ENCODE measurements around the gene KIF16B. TPM values are rescaled to one million over a fixed set of nuclear protein-coding genes. Genes with fewer than 3 reads are reported as not detected.
"Not testable (repeated sequence)": the region's sequence is repeated elsewhere in the genome, so short reads cannot be mapped to it uniquely, and the experiment has no call there.

The KIF16B gene
- total RNA-seq, 8 experiments from 2014 or later, result 4.5 to 11.7 (median 7.8) TPM

DNA sequence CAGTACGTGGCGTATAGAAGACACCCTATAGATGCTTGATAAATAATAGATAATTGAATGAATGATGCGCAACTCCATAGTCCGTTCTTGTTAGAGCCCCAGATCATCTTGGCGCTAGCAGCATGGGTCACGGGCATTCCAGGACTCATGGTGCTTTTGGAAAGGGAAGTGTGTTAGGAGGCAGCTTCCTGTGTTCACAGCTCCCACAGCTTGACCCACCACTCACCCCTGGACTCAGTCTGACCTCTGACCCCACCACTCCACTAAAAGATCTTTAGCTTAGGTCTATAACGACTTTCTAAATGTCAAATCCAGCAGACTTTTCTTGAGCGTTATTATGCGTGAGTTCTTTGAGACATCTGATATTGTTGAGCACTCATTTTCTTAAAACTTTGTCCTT, 35.8 kb upstream of the KIF16B start:
- Histone ChIP-seq H3K27ac (no peak overlapping the region), H3K4me3 (no peak overlapping the region), H3K4me1 (replicated peaks in 1 of 2) (peaks cover 24 to 29% of the 10 kb centered on the region in 2 donors)
- in situ Hi-C loops (cut with MboI; ENCODE audit: low pct_unique_long_range_greater_than_20kb in 2 of 9, low sequenced_read_pairs in 9 of 9, unreplicated experiment in 9 of 9), result no loop called here
- 49 to 94% (median 81%) methylated on average over 2 to 8 of the region's 9 CpGs; no CpG with 5 or more reads in 3 of the 10 experiments for whole genome bisulfite sequencing, 10 experiments
- ATAC-seq (replicated peaks in 6 of 8), result no peak

- Histone ChIP-seq H3K4me1 (replicated peaks in 1 of 2) (peaks cover 24 to 29% of the 10 kb centered on the region in 2 donors), H3K4me3 (no peak overlapping the region), H3K27ac (peak overlapping the region; percentile 8 to 71)
- 30 to 100% (median 88%) methylated on average over 1 to 2 of the region's 2 CpGs; no CpG with 5 or more reads in 3 of the 10 experiments for WGBS, 10 experiments
- ATAC-seq (replicated peaks in 6 of 8), result peak in 2 of 8 experiments; percentile 51 to 56
- in situ Hi-C loops (cut with MboI; ENCODE audit: low pct_unique_long_range_greater_than_20kb in 2 of 9, low sequenced_read_pairs in 9 of 9, unreplicated experiment in 9 of 9), result no loop called here
Measured at GRCh38 chr20:16608277-16608650, 35.0 kb upstream of the KIF16B start.

DNA sequence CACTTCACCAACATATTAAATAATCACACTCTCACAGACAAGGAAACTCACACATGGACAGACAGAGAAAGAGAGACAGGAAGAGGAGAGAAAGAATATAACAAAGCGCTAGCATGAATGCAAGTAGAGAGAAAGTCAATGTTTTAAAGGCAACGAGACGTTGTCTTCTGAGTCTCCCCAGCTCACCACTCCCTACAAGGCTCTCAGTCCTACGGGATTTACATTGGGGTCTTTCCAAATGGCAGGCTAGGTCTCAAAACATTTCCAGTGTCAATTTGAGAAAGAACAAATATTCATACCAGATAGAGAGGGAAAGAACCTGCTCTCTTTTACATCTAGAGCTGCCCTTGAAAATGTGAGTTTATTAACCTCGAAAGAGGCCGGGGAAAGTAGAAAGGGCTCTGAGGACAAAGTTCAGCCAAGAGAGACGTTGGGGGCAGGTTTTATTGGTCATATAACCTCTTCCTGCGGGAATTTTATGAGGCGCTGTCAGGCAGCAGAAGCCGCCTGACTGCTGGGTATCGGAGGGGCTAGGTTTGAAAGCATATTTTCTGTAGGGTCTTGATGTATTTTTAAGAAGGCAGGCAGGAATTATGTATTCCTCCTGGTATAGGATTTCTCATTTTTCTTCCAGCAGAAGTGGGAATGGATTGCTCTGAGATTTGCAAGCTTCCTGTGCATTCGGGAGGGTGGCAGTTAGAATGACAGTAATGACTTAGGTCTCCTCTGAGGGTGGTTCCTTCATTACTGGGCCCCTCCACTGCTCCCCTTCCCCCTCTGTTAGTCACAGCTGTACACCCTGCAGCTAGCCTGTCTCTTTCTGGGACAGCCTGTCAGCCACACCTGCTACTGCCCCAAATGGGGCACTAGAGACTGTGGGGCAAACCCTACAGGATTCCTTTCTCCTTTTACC, 34.4 kb upstream of the KIF16B start:
- H3K4me3 ChIP-seq, result no peak overlapping the region
- in situ Hi-C loops (cut with MboI; ENCODE audit: low pct_unique_long_range_greater_than_20kb in 2 of 9, low sequenced_read_pairs in 9 of 9, unreplicated experiment in 9 of 9), result no loop called here
- peak overlapping the region; percentile 8 to 71 for H3K27ac ChIP-seq
- WGBS, 10 experiments, result 25 to 79% (median 59%) methylated on average over 2 to 9 of the region's 12 CpGs; no CpG with 5 or more reads in 1 of the 10 experiments
- peak in 7 of 8 experiments; percentile 51 to 96 (median 70) for ATAC-seq (replicated peaks in 6 of 8)
- peaks cover 24 to 29% of the 10 kb centered on the region in 2 donors for H3K4me1 ChIP-seq (replicated peaks in 1 of 2)

GRCh38 chr20:16606468-16607070, 33.3 kb upstream of the KIF16B start:
- WGBS, 10 experiments, result 63 to 100% (median 95%) methylated on average over 1 to 3 of the region's 3 CpGs; no CpG with 5 or more reads in 7 of the 10 experiments
- ATAC-seq (replicated peaks in 6 of 8), result peak in 2 of 8 experiments; percentile 78 to 80
- in situ Hi-C loops (cut with MboI; ENCODE audit: low pct_unique_long_range_greater_than_20kb in 2 of 9, low sequenced_read_pairs in 9 of 9, unreplicated experiment in 9 of 9), result no loop called here

GRCh38 chr20:16601047-16601446, 27.8 kb upstream of the KIF16B start:
- ATAC-seq (replicated peaks in 6 of 8), result no peak
- 0 to 100% (median 70%) methylated on average over 1 to 2 of the region's 2 CpGs; no CpG with 5 or more reads in 5 of the 10 experiments for WGBS, 10 experiments
- no peak overlapping the region for H3K27ac ChIP-seq
- no peak overlapping the region for H3K4me3 ChIP-seq
- H3K4me1 ChIP-seq (replicated peaks in 1 of 2), result no peaks in the 10 kb centered on the region
- in situ Hi-C loops (cut with MboI; ENCODE audit: low pct_unique_long_range_greater_than_20kb in 2 of 9, low sequenced_read_pairs in 9 of 9, unreplicated experiment in 9 of 9), result no loop called here

More at GRCh38 chr20:16606468-16607070, 33.3 kb upstream of the KIF16B start:
- Histone ChIP-seq H3K4me3 (no peak overlapping the region), H3K4me1 (replicated peaks in 1 of 2) (peaks cover 24 to 29% of the 10 kb centered on the region in 2 donors), H3K27ac (no peak overlapping the region)

GRCh38 chr20:16599257-16599656, 26.0 kb upstream of the KIF16B start:
- ATAC-seq (replicated peaks in 6 of 8), result no peak
- no peaks in the 10 kb centered on the region for H3K4me1 ChIP-seq (replicated peaks in 1 of 2)
- WGBS, 10 experiments, result 15 to 94% (median 76%) methylated on average over 1 to 2 of the region's 3 CpGs; no CpG with 5 or more reads in 1 of the 10 experiments
- in situ Hi-C loops (cut with MboI; ENCODE audit: low pct_unique_long_range_greater_than_20kb in 2 of 9, low sequenced_read_pairs in 9 of 9, unreplicated experiment in 9 of 9), result no loop called here
- no peak overlapping the region for H3K27ac ChIP-seq
- H3K4me3 ChIP-seq, result no peak overlapping the region

DNA sequence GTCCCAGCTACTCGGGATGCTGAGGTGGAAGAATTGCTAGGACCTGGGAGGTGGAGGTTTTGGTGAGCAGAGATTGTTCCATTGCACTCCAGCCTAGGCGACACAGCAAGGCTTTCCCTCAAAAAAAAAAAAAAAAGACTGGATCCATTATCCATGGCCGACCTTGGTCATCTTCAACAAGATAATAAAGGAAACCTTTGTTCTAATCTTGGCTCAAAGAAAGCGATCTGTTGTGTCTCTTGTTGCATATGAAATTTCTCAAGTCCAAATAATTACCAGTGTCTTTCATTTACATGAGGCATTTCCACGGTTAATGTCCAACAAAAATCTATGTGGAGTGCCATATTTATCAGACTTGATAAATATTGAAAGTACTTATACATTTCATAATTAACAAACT, 23.7 kb upstream of the KIF16B start:
- in situ Hi-C loops (cut with MboI; ENCODE audit: low pct_unique_long_range_greater_than_20kb in 2 of 9, low sequenced_read_pairs in 9 of 9, unreplicated experiment in 9 of 9), result no loop called here
- Histone ChIP-seq H3K27ac (no peak overlapping the region), H3K4me1 (replicated peaks in 1 of 2) (no peaks in the 10 kb centered on the region), H3K4me3 (no peak overlapping the region)
- ATAC-seq (replicated peaks in 6 of 8), result no peak
- WGBS, 10 experiments, result 39 to 100% (median 84%) methylated on average over 1 to 5 of the region's 5 CpGs; no CpG with 5 or more reads in 1 of the 10 experiments

- H3K4me3 ChIP-seq; H3K27ac ChIP-seq; in situ Hi-C loops (cut with MboI; ENCODE audit: low pct_unique_long_range_greater_than_20kb in 2 of 9, low sequenced_read_pairs in 9 of 9, unreplicated experiment in 9 of 9); H3K4me1 ChIP-seq (replicated peaks in 1 of 2); ATAC-seq (replicated peaks in 6 of 8): not testable (repeated sequence)
- 40 to 82% (median 57%) methylated on average over 2 to 3 of the region's 3 CpGs; no CpG with 5 or more reads in 6 of the 10 experiments for WGBS, 10 experiments
Measured at GRCh38 chr20:16596404-16596803, 23.2 kb upstream of the KIF16B start.

DNA sequence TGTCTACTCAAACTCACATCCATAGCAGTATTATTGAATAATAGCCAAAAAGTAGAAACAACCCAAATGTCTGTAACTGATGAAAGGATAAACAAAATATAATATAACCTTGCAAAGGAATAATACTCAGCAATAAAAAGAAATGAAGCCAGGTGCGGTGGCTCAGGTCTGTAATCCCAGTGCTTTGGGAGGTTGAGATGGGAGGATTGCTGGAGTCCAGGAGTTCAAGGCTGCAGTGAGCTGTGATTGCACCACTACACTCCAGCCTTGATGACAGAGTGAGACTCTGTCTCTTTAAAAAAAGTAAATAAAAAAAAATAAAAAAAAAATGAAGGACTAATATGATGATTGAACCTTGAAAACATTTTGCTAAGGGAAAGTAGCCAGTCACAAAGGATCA, 22.1 kb upstream of the KIF16B start:
- in situ Hi-C loops (cut with MboI; ENCODE audit: low pct_unique_long_range_greater_than_20kb in 2 of 9, low sequenced_read_pairs in 9 of 9, unreplicated experiment in 9 of 9), result no loop called here

DNA sequence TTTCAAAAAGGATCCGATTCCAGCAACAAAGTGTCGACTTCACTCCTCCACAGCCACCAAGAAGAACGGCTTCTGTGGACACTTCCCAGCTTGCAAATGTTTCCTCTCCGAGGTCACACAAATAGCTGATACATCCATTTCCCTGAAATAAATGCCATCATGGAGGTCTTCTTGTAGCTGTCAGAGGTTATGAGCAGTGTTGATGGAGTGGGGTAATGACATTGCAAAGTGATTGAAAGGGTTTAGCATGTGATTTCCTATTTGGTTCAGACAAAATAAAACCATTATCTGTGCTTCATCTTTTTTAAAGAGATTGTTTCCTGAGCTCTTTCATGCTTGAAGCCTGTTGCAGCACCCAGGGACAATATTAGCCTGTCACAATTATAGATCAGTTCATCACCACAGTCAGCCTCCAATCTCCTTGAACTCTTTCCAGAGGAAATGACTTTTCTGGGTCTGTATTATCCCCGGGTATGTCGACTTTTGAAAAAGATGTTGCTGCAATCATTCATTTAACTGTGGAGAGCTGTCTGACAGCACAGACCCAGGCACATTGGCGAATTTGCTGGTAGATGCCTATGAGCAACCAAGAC, 16.9 kb upstream of the KIF16B start:
- peak in 4 of 8 experiments; percentile 13 to 56 (median 49) for ATAC-seq (replicated peaks in 6 of 8)
- Histone ChIP-seq H3K4me1 (replicated peaks in 1 of 2) (peaks cover 0 to 3% of the 10 kb centered on the region in 2 donors), H3K4me3 (no peak overlapping the region), H3K27ac (no peak overlapping the region)
- WGBS, 10 experiments, result 26 to 80% (median 60%) methylated on average over 1 to 6 of the region's 7 CpGs; no CpG with 5 or more reads in 1 of the 10 experiments
- in situ Hi-C loops (cut with MboI; ENCODE audit: low pct_unique_long_range_greater_than_20kb in 2 of 9, low sequenced_read_pairs in 9 of 9, unreplicated experiment in 9 of 9), result no loop called here

More for the DNA sequence above, 22.1 kb upstream of the KIF16B start:
- ATAC-seq (replicated peaks in 6 of 8), result no peak
- WGBS, 10 experiments, result 86 to 100% (median 100%) methylated on average over 1 of the region's 1 CpG; no CpG with 5 or more reads in 2 of the 10 experiments
- Histone ChIP-seq H3K27ac (no peak overlapping the region), H3K4me1 (replicated peaks in 1 of 2) (no peaks in the 10 kb centered on the region), H3K4me3 (no peak overlapping the region)

GRCh38 chr20:16589623-16590022, 16.4 kb upstream of the KIF16B start:
- no peak for ATAC-seq (replicated peaks in 6 of 8)
- Histone ChIP-seq H3K4me1 (replicated peaks in 1 of 2) (peaks cover 0 to 3% of the 10 kb centered on the region in 2 donors), H3K4me3 (no peak overlapping the region), H3K27ac (no peak overlapping the region)
- WGBS, 10 experiments, result 52 to 98% (median 82%) methylated on average over 2 to 9 of the region's 9 CpGs
- in situ Hi-C loops (cut with MboI; ENCODE audit: low pct_unique_long_range_greater_than_20kb in 2 of 9, low sequenced_read_pairs in 9 of 9, unreplicated experiment in 9 of 9), result no loop called here

- Histone ChIP-seq H3K27ac (no peak overlapping the region), H3K4me1 (replicated peaks in 1 of 2) (peaks cover 0 to 3% of the 10 kb centered on the region in 2 donors), H3K4me3 (no peak overlapping the region)
- WGBS, 10 experiments, result 0 to 86% (median 20%) methylated on average over 1 to 5 of the region's 5 CpGs; no CpG with 5 or more reads in 5 of the 10 experiments
- no peak for ATAC-seq (replicated peaks in 6 of 8)
- in situ Hi-C loops (cut with MboI; ENCODE audit: low pct_unique_long_range_greater_than_20kb in 2 of 9, low sequenced_read_pairs in 9 of 9, unreplicated experiment in 9 of 9), result no loop called here
Measured at GRCh38 chr20:16588241-16588640, 15.0 kb upstream of the KIF16B start.

DNA sequence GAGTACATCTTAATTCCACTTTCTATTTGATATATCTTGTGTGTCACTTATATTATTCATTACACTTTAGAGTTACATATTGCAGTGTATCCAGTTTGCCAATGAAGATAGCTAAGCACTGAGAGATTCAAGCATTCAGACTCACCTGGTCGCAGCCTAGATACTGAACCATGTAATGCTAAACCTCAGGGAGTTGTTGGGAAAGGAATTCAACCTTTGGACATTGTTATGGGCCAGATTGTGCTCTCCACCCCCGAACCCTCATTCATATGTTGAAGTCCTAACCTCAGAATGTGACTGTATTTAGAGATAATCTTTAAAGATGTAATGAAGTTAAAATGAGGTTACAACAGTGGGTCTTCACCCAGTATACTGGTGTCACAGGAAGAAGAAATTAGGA, 13.8 kb upstream of the KIF16B start:
- in situ Hi-C loops (cut with MboI; ENCODE audit: low pct_unique_long_range_greater_than_20kb in 2 of 9, low sequenced_read_pairs in 9 of 9, unreplicated experiment in 9 of 9), result no loop called here
- 0 to 69% (median 40%) methylated on average over 1 to 2 of the region's 2 CpGs; no CpG with 5 or more reads in 1 of the 10 experiments for WGBS, 10 experiments
- Histone ChIP-seq H3K27ac (no peak overlapping the region), H3K4me1 (replicated peaks in 1 of 2) (peaks cover 0 to 3% of the 10 kb centered on the region in 2 donors), H3K4me3 (no peak overlapping the region)
- no peak for ATAC-seq (replicated peaks in 6 of 8)
